ENCODE results near the gene MOB3A. TPM values are rescaled to one million over a fixed set of nuclear protein-coding genes. Genes with fewer than 3 reads are reported as not detected.

MOB3A gene
- total and polyA plus RNA-seq, 4 donors: 17.7 to 86.6 (median 45.0) TPM

GRCh38 chr19:2116507-2116906, 20.4 kb upstream of the MOB3A start:
- ATAC-seq (ENCODE audit: insufficient read depth, low FRiP score) (no peak), DNase-seq (no peak)
- Histone ChIP-seq H3K27me3 (ENCODE audit: control insufficient read depth in 3 of 3, insufficient read depth in 3 of 3, low read length in 2 of 3) (no peaks in the 10 kb centered on the region), H3K9ac (ENCODE audit: insufficient read depth in 1 of 2, low read length in 2 of 2) (no peak overlapping the region), H3K4me1 (ENCODE audit: control insufficient read depth in 5 of 5, insufficient read depth in 5 of 5, low read length in 5 of 5) (no peaks in the 10 kb centered on the region), H3K27ac (ENCODE audit: low read depth in 1 of 2, low read length in 1 of 2) (no peak overlapping the region), H3K9me3 (ENCODE audit: control insufficient read depth in 4 of 4, insufficient read depth in 3 of 4, low read length in 3 of 4) (no peaks in the 10 kb centered on the region), H3K4me3 (no peak overlapping the region), H3K36me3 (ENCODE audit: control insufficient read depth in 4 of 4, insufficient read depth in 4 of 4, low read length in 4 of 4) (peaks cover 14 to 92% (median 38%) of the 10 kb centered on the region in 4 donors)
- 94 to 95% methylated on average over 25 of the region's 25 CpGs for WGBS, 2 donors
- TF ChIP-seq CTCF (IDR thresholded peaks at IDR 0.05; ENCODE audit: control extremely low read depth, extremely low read depth): no peak

- Histone ChIP-seq H3K36me3 (ENCODE audit: control insufficient read depth in 4 of 4, insufficient read depth in 4 of 4, low read length in 4 of 4) (peaks cover 17 to 92% (median 38%) of the 10 kb centered on the region in 4 donors), H3K27ac (ENCODE audit: low read depth in 1 of 2, low read length in 1 of 2) (no peak overlapping the region), H3K4me1 (ENCODE audit: control insufficient read depth in 5 of 5, insufficient read depth in 5 of 5, low read length in 5 of 5) (no peaks in the 10 kb centered on the region), H3K9me3 (ENCODE audit: control insufficient read depth in 4 of 4, insufficient read depth in 3 of 4, low read length in 3 of 4) (no peaks in the 10 kb centered on the region), H3K27me3 (ENCODE audit: control insufficient read depth in 3 of 3, insufficient read depth in 3 of 3, low read length in 2 of 3) (no peaks in the 10 kb centered on the region), H3K4me3 (no peak overlapping the region), H3K9ac (ENCODE audit: insufficient read depth in 1 of 2, low read length in 2 of 2) (no peak overlapping the region)
- no peak for ATAC-seq (ENCODE audit: insufficient read depth, low FRiP score)
- TF ChIP-seq CTCF (IDR thresholded peaks at IDR 0.05; ENCODE audit: control extremely low read depth, extremely low read depth): no peak
- no peak for DNase-seq
- WGBS, 2 donors: 94 to 99% methylated on average over 24 of the region's 24 CpGs
Observed at GRCh38 chr19:2115911-2116426, 19.8 kb upstream of the MOB3A start.

- Histone ChIP-seq H3K27ac (ENCODE audit: low read depth in 1 of 2, low read length in 1 of 2) (no peak overlapping the region), H3K4me3 (no peak overlapping the region), H3K9ac (ENCODE audit: insufficient read depth in 1 of 2, low read length in 2 of 2) (no peak overlapping the region), H3K9me3 (ENCODE audit: control insufficient read depth in 4 of 4, insufficient read depth in 3 of 4, low read length in 3 of 4) (no peaks in the 10 kb centered on the region), H3K27me3 (ENCODE audit: control insufficient read depth in 3 of 3, insufficient read depth in 3 of 3, low read length in 2 of 3) (no peaks in the 10 kb centered on the region), H3K4me1 (ENCODE audit: control insufficient read depth in 5 of 5, insufficient read depth in 5 of 5, low read length in 5 of 5) (no peaks in the 10 kb centered on the region), H3K36me3 (ENCODE audit: control insufficient read depth in 4 of 4, insufficient read depth in 4 of 4, low read length in 4 of 4) (peaks cover 17 to 92% (median 38%) of the 10 kb centered on the region in 4 donors)
- TF ChIP-seq CTCF (IDR thresholded peaks at IDR 0.05; ENCODE audit: control extremely low read depth, extremely low read depth): no peak
- no peak for ATAC-seq (ENCODE audit: insufficient read depth, low FRiP score)
- DNase-seq: no peak
- WGBS, 2 donors: 96 to 97% methylated on average over 25 of the region's 25 CpGs
Observed at GRCh38 chr19:2115324-2115723, 19.2 kb upstream of the MOB3A start.

GRCh38 chr19:2114821-2115220, 18.7 kb upstream of the MOB3A start:
- H3K27me3 ChIP-seq (ENCODE audit: control insufficient read depth in 3 of 3, insufficient read depth in 3 of 3, low read length in 2 of 3): no peaks in the 10 kb centered on the region
- TF ChIP-seq CTCF (IDR thresholded peaks at IDR 0.05; ENCODE audit: control extremely low read depth, extremely low read depth): no peak
- ATAC-seq (ENCODE audit: insufficient read depth, low FRiP score): no peak
- DNase-seq: no peak
- H3K36me3 ChIP-seq (ENCODE audit: control insufficient read depth in 4 of 4, insufficient read depth in 4 of 4, low read length in 4 of 4): peaks cover 19 to 92% (median 39%) of the 10 kb centered on the region in 4 donors
- H3K27ac ChIP-seq (ENCODE audit: low read depth in 1 of 2, low read length in 1 of 2): no peak overlapping the region
- no peaks in the 10 kb centered on the region for H3K4me1 ChIP-seq (ENCODE audit: control insufficient read depth in 5 of 5, insufficient read depth in 5 of 5, low read length in 5 of 5)
- H3K4me3 ChIP-seq: no peak overlapping the region
- no peaks in the 10 kb centered on the region for H3K9me3 ChIP-seq (ENCODE audit: control insufficient read depth in 4 of 4, insufficient read depth in 3 of 4, low read length in 3 of 4)
- H3K9ac ChIP-seq (ENCODE audit: insufficient read depth in 1 of 2, low read length in 2 of 2): no peak overlapping the region
- 95 to 96% methylated on average over 21 of the region's 21 CpGs for WGBS, 2 donors
